Adrenal gland (tissue), 12 donors: ENCODE data around the gene UBE2D1. TPM values are rescaled to one million over a fixed set of nuclear protein-coding genes. Genes with fewer than 3 reads are reported as not detected.

Experiments
- DNase-seq, 7 donors: peaks; one replicate each; pipeline ENCODE4 v3.0.0-alpha.2; 2019 to 2020
- H3K27ac ChIP-seq, 5 donors: fragments of 200-600 bp; sonication (generic) in 4 of 5; 1 replicate in 3 of 5; 2 replicates in 2 of 5; pipeline versions ENCODE4 v1.5.1 to v1.8.0; 2016 to 2020; ENCODE audit warnings: mild to moderate bottlenecking in 1 of 5
- H3K27me3 ChIP-seq: fragments of 200-600 bp; 2 replicates; pipeline ENCODE4 v1.8.0; 2021
- H3K36me3 ChIP-seq, 2 donors: fragments of 200-600 bp; replicated peaks in 1 of 2; 1 replicate in 1 of 2; 2 replicates in 1 of 2; pipeline versions ENCODE4 v1.5.1 to v1.8.0; 2018 to 2022
- H3K4me1 ChIP-seq, 2 donors: fragments of 200-600 bp; replicated peaks in 1 of 2; 1 replicate in 1 of 2; 2 replicates in 1 of 2; pipeline versions ENCODE4 v1.5.1 to v1.8.0; 2018 to 2021
- H3K4me3 ChIP-seq, 4 donors: fragments of 200-600 bp; sonication (generic) in 3 of 4; one replicate each; pipeline ENCODE4 v1.5.1; 2016 to 2018
- H3K9me3 ChIP-seq, 3 donors: fragments of 200-600 bp; sonication (generic) in 1 of 3; replicated peaks in 1 of 3; 1 replicate in 2 of 3; 2 replicates in 1 of 3; pipeline versions ENCODE4 v1.5.1 to v1.8.0; 2016 to 2021
- CTCF ChIP-seq, 6 experiments: fragments of 450-650 bp in 4 of 6; fragments of 200-600 bp in 2 of 6; sonication (generic) in 1 of 6; IDR thresholded peaks; 1 replicate in 5 of 6; 2 replicates in 1 of 6; pipeline versions ENCODE4 v1.5.1 to v1.8.0; 2016 to 2021; ENCODE audit warnings: antibody characterized with exemption in 6 of 6, mild to moderate bottlenecking in 2 of 6, moderate library complexity in 1 of 6
- POLR2A ChIP-seq, 2 donors: fragments of 450-650 bp; IDR thresholded peaks; one replicate each; pipeline ENCODE4 v1.6.1; 2017; ENCODE audit warnings: antibody characterized with exemption in 2 of 2, mild to moderate bottlenecking in 2 of 2, moderate library complexity in 1 of 2
- WGBS, 4 donors: extraction: QIAGEN DNeasy Blood & Tissue Kit in 2 of 4; methylation state at CpG; one replicate each; pipeline versions ENCODE4 v1.1.5 to v1.1.7; 2013 to 2017; 5-methylcytosine and 5-hydroxymethylcytosine counted together
- intact Hi-C, 2 donors: fragments of 100-400 bp; cut with DNase I; formaldehyde crosslinking; loops; one replicate each; pipeline versions ENCODE4 v1.14.1 to v1.15.0; 2022 to 2023
- polyA plus RNA-seq, 3 donors: library from polyadenylated mRNA; stranded (reverse); fragments of 200-250 nt in 2 of 3; fragments of 350-450 nt in 1 of 3; fragmentation: Illumina TruSeq in 1 of 3; extraction: RNeasy Lipid Tissue Mini Kit (QIAGEN cat#74804) in 1 of 3; gene quantifications; one replicate each; pipeline ENCODE4 v1.2.3, GENCODE V29; 2013 to 2014
- total RNA-seq, 9 donors: library from RNA; depleted of rRNA in 4 of 9; stranded (reverse); fragments of >200 nt in 4 of 9; fragments of 120-200 nt in 1 of 9; fragmentation: NEBNext Ultra II Directional in 1 of 9; extraction: Animal tissue kit (Norgen Biotek cat#: 25700) in 1 of 9; gene quantifications; one replicate each; pipeline versions ENCODE4 v1.1.0 to v1.2.4, GENCODE V29; 2013 to 2023
- donor health status: healthy with polysubstance abuse.
- donor health status: Bipolar disorder and iron deficiency.
- donor health status: DM: yes; HTN: yes; CAD: no.
- donor health status: DM: no; HTN: no; CAD: no.
- donor health status: DM: no; HTN: no; CAD: no.
- donor health status: DM: yes; HTN: yes; CAD: no.

Gene UBE2D1
- total and polyA plus RNA-seq, 12 donors: 9.2 to 33.8 (median 19.4) TPM

GRCh38 chr10:58331646-58332045, 3.2 kb upstream of the UBE2D1 start:
- 66 to 74% (median 71%) methylated on average over 2 of the region's 2 CpGs for WGBS, 4 donors
- TF ChIP-seq CTCF (IDR thresholded peaks at IDR 0.05) (peak in 1 of 6 experiments; percentile 9), POLR2A (IDR thresholded peaks at IDR 0.05) (no peak)

GRCh38 chr10:58335306-58336005, 650 bp downstream of the UBE2D1 start:
- Histone ChIP-seq H3K4me1 (peaks cover 8 to 25% of the 10 kb centered on the region in 2 donors), H3K36me3 (no peaks in the 10 kb centered on the region), H3K4me3 (peak overlapping the region; percentile 72 to 99 (median 93)), H3K27me3 (no peaks in the 10 kb centered on the region), H3K9me3 (no peaks in the 10 kb centered on the region), H3K27ac (peak overlapping the region; percentile 40 to 94 (median 89))
- TF ChIP-seq CTCF (IDR thresholded peaks at IDR 0.05) (no peak), POLR2A (IDR thresholded peaks at IDR 0.05) (peak in 1 of 2 donors; percentile 60)
- WGBS, 4 donors: 2 to 7% (median 3%) methylated on average over 17 to 37 of the region's 37 CpGs
- peak; percentile 42 to 72 (median 58) for DNase-seq
- intact Hi-C loops: loop anchor here (5.0 to 10.0 kb wide), 2 partner anchors 49 to 52 kb away; partner anchors contain the start of gene TFAM (in 2 of the 2)

More at GRCh38 chr10:58331646-58332045, 3.2 kb upstream of the UBE2D1 start:
- intact Hi-C loops: loop anchor here in 1 of 2 donors (10.0 kb wide), 1 partner anchor 53 kb away; the partner anchor contains the start of gene TFAM
- Histone ChIP-seq H3K36me3 (no peaks in the 10 kb centered on the region), H3K27ac (no peak overlapping the region), H3K9me3 (no peaks in the 10 kb centered on the region), H3K4me3 (no peak overlapping the region), H3K27me3 (no peaks in the 10 kb centered on the region), H3K4me1 (peaks cover 6 to 10% of the 10 kb centered on the region in 2 donors)
- DNase-seq: no peak

GRCh38 chr10:58336242-58336641, 1.4 kb downstream of the UBE2D1 start:
- no peak for TF ChIP-seq CTCF (IDR thresholded peaks at IDR 0.05)
- TF ChIP-seq POLR2A (IDR thresholded peaks at IDR 0.05): no peak
- peak overlapping the region in 1 of 4 donors; percentile 72 for H3K4me3 ChIP-seq
- WGBS, 4 donors: 82 to 93% (median 85%) methylated on average over 4 of the region's 4 CpGs
- peak overlapping the region in 3 of 5 donors; percentile 89 to 94 (median 91) for H3K27ac ChIP-seq
- intact Hi-C loops: loop anchor here (5.0 to 10.0 kb wide), 2 partner anchors 49 to 51 kb away; partner anchors contain the start of gene TFAM (in 2 of the 2)
- no peak for DNase-seq
- H3K27me3 ChIP-seq: no peaks in the 10 kb centered on the region
- peaks cover 10 to 32% of the 10 kb centered on the region in 2 donors for H3K4me1 ChIP-seq
- H3K36me3 ChIP-seq: no peaks in the 10 kb centered on the region
- H3K9me3 ChIP-seq: no peaks in the 10 kb centered on the region

GRCh38 chr10:58341422-58341821, 6.6 kb downstream of the UBE2D1 start:
- WGBS, 4 donors: 62 to 76% (median 70%) methylated on average over 4 of the region's 4 CpGs
- TF ChIP-seq CTCF (IDR thresholded peaks at IDR 0.05) (no peak), POLR2A (IDR thresholded peaks at IDR 0.05) (no peak)
- no peak overlapping the region for H3K27ac ChIP-seq
- intact Hi-C loops: no loop called here
- H3K27me3 ChIP-seq: no peaks in the 10 kb centered on the region
- DNase-seq: no peak
- H3K4me3 ChIP-seq: no peak overlapping the region
- H3K4me1 ChIP-seq: peaks cover 6 to 40% of the 10 kb centered on the region in 2 donors
- H3K9me3 ChIP-seq: no peaks in the 10 kb centered on the region
- no peaks in the 10 kb centered on the region for H3K36me3 ChIP-seq
